HG03520 (cell line): ENCODE data around the gene IL10.
A peak's percentile ranks its signal among the peaks of the same experiment; 100 is the strongest.

ENCODE experiments used
- ATAC-seq: cut with Tn5 transposase; IDR thresholded peaks from one replicate; pipeline ENCODE4 v1.9.1; 2021; ENCODE audit warnings: mild to moderate bottlenecking, moderate library complexity; ENCODE audit not compliant: unreplicated experiment

The IL10 gene

GRCh38 chr1:206772243-206772937 lies at the start of gene IL10:
IL10 (minus strand) TSS chr1:206772494; CDS start chr1:206772435, 59 bp downstream.
- ATAC-seq: no peak

- no peak for ATAC-seq
Measured at GRCh38 chr1:206821493-206821892, 49.2 kb upstream of the IL10 start.

- peak; percentile 73 for ATAC-seq
Measured at GRCh38 chr1:206816390-206817287, 44.3 kb upstream of the IL10 start.

- no peak for ATAC-seq
Measured at GRCh38 chr1:206814716-206815341, 42.5 kb upstream of the IL10 start.

- no peak for ATAC-seq
Measured at GRCh38 chr1:206812471-206812870, 40.2 kb upstream of the IL10 start.

GRCh38 chr1:206809504-206810084 lies 37.3 kb upstream of the IL10 start:
- ATAC-seq: no peak

- ATAC-seq: peak; percentile 50
Measured at GRCh38 chr1:206808615-206809014, 36.3 kb upstream of the IL10 start.

- ATAC-seq: no peak
Measured at GRCh38 chr1:206805357-206805756, 33.1 kb upstream of the IL10 start.

GRCh38 chr1:206804156-206804737 lies 32.0 kb upstream of the IL10 start:
- ATAC-seq: no peak

- ATAC-seq: peak; percentile 94
Measured at GRCh38 chr1:206803221-206803730, 31.0 kb upstream of the IL10 start.

GRCh38 chr1:206802401-206802800 lies 30.1 kb upstream of the IL10 start:
- no peak for ATAC-seq

- no peak for ATAC-seq
Measured at GRCh38 chr1:206801467-206801866, 29.2 kb upstream of the IL10 start.

- ATAC-seq: no peak
Measured at GRCh38 chr1:206800891-206801290, 28.6 kb upstream of the IL10 start.

- no peak for ATAC-seq
Measured at GRCh38 chr1:206800411-206800810, 28.1 kb upstream of the IL10 start.

GRCh38 chr1:206799311-206799710 lies 27.0 kb upstream of the IL10 start:
- no peak for ATAC-seq

- no peak for ATAC-seq
Measured at GRCh38 chr1:206798384-206798996, 26.2 kb upstream of the IL10 start.

GRCh38 chr1:206797534-206798383 lies 25.5 kb upstream of the IL10 start:
- ATAC-seq: no peak

GRCh38 chr1:206796981-206797402 lies 24.7 kb upstream of the IL10 start:
- ATAC-seq: no peak

- no peak for ATAC-seq
Measured at GRCh38 chr1:206796116-206796515, 23.8 kb upstream of the IL10 start.
